HG03103 (cell line): ENCODE measurements around the gene USP1.

ENCODE experiments used
- ATAC-seq: cut with Tn5 transposase; IDR thresholded peaks from one replicate; pipeline ENCODE4 v1.9.1; 2021; ENCODE audit warnings: low read depth; ENCODE audit not compliant: unreplicated experiment

USP1 gene, protein sequence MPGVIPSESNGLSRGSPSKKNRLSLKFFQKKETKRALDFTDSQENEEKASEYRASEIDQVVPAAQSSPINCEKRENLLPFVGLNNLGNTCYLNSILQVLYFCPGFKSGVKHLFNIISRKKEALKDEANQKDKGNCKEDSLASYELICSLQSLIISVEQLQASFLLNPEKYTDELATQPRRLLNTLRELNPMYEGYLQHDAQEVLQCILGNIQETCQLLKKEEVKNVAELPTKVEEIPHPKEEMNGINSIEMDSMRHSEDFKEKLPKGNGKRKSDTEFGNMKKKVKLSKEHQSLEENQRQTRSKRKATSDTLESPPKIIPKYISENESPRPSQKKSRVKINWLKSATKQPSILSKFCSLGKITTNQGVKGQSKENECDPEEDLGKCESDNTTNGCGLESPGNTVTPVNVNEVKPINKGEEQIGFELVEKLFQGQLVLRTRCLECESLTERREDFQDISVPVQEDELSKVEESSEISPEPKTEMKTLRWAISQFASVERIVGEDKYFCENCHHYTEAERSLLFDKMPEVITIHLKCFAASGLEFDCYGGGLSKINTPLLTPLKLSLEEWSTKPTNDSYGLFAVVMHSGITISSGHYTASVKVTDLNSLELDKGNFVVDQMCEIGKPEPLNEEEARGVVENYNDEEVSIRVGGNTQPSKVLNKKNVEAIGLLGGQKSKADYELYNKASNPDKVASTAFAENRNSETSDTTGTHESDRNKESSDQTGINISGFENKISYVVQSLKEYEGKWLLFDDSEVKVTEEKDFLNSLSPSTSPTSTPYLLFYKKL

GRCh38 chr1:62436466-62437272 is at the start of gene USP1:
TSS of gene USP1 (plus strand) at chr1:62437049. CDS start at chr1:62439868, 2,819 bp downstream.
- ATAC-seq, result peak; percentile 66

DNA sequence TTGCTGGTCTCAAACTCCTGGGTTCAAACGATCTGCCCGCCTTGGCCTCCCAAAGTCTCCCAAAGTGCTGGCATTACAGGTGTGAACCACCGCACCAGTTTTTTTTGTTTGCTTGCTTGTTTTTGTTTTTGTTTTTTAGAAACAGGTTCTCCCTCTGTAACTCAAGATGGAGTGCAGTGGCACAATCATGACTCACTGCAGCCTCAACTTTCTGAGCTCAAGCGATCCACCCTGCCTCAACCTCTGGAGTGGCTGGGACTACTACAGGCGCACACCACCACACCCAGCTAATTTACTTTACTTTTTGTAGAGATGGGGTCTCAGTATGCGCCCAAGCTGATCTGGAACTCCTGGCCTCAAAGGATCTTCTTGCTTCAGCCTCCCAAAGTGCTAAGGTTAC is 47.3 kb upstream of the USP1 start:
- ATAC-seq, result no peak

DNA sequence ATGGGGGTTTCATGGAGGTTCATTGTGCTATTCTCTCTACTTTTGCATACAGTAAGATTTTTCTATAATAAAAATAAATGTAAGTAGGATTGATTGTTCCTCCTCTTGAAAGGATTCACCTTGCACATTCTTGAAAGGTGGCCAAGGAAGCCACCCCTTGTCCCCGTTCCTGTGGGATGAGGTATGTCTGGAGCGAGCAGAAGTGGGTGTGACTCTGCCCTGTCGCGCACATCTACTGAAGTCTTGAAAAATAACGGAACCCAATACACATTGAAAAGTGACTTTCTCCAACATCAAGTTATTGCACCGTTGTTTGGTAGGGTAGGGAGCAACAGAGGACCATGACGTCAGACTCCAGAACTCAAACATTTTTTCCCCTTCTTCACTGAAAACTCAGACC is 46.8 kb upstream of the USP1 start:
- ATAC-seq, result no peak

DNA sequence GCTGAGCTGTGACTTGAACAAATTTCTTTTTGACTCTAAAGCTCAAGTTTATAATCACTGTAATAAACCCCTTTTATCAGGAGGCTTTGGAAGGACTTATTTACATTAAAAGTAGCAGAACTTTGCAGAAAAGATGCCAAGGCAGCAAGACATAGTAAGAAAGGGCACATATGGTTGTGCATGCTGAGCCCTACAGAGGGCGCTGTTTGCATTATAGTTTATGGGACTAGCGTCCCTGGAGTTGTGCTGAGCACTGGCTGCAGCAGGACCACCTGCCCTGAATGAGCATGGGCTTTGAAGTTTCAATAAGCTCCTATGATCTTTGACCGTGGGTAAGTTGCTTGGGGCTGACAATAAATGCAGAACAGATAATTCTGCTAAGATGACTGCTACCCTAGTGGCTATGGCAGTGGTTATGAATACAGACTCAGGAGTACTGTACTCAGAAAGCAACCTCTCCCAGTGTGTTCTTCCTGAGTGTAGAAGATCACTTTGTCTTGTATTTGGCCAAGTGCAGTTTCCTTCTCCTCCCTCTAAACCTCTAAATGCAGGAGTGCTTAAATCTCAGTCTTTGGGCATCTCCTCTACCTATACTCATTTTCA is 45.4 kb upstream of the USP1 start:
- no peak for ATAC-seq

DNA sequence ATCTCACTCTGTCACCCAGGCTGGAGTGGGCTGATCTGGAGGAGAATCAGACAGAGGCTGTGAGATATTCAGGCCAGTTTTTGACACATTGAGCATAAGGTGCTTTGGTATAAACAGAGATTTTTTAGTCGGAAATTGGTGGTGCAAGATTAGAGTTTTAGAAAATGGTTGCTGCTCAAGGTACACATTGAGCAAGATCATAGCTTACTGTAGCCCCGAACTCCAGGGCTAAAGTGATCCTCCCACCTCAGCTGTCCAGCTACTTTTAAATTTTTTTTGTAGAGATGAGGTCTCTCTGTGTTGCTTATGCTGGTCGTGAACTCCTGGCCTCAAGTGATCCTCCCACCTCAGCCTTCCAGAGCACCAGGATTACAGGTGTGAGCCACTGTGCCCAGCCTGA is 43.9 kb upstream of the USP1 start:
- ATAC-seq, result no peak

DNA sequence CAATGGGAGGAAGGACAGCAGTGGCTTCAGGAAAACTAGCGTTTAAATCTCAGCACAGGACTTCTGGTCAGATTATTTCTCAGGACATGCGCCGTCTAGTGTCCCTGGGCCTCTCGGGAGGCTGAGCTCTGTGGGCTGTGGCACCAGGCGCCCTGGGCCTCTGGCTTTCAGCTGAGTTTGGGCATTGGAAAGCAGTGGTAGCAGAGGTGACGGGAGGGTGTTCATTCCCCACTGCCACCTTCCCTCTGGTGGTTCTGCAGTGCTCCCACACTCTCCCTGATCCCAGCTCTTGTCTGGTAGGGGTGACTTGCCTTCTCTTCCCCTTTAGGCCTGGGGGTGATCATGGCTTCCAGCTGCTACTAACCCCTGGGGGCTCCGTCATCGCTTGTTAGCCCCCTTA is 42.2 kb upstream of the USP1 start:
- ATAC-seq, result no peak

DNA sequence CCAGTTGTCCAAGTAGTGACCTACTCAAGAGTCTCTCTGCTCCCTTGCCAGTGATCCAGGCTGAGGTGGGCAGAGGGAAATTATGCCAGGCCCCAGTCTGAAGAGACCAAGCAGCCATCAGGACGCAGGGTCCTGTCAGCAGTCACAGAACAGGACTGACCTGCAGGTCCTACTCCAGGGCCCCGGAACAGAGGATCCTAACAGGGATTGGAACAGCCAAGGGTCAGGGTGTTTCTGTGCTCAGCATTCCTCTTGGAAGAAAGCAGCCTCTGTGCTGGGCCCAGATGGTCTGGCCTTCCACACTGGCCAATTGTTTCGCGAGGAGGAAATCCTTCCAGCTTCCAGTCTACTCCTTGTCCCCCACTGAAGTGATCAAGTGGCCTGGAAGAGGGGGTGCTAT is 41.6 kb upstream of the USP1 start:
- no peak for ATAC-seq

DNA sequence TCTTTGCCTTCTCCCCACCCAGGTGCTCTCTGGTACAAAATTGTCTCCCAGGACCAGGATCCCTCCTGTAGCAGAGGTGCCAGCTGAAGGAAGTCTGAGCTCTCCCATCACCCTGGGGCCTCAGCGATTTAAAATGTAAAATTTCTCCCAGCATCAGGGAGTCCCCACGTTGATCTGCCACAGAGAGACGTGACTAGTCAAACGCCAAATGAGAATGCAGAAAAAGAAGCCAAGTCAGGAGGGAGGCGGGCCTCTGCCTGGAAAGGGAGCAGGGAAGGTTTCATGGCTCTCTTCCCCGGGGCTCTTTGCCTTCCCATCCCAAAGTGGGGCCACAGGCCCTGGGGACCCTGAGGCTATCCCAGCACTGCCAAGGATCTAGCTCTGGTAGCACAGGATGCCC is 40.0 kb upstream of the USP1 start:
- no peak for ATAC-seq

- ATAC-seq, result no peak
Measured at GRCh38 chr1:62397301-62397700, 39.5 kb upstream of the USP1 start.

DNA sequence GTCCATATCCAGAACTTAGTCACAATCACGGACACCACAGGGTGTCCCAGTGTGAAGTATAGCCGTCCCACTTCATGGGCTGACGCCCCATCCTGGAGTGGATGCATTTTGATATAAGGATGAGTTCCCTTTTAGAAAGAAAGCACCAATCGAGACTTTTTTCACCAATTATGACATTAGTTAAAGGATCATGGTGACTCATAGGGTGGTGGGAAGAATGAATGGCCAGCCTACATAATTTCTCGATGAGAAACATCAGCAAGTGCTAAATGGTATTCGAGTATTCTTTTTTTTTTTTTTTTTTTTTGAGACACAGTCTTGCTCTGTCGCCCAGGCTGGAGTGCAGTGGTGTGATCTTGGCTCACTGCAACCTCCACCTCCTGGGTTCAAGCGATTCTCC is 38.5 kb upstream of the USP1 start:
- ATAC-seq, result no peak

GRCh38 chr1:62401034-62401760 is 35.7 kb upstream of the USP1 start:
- no peak for ATAC-seq

DNA sequence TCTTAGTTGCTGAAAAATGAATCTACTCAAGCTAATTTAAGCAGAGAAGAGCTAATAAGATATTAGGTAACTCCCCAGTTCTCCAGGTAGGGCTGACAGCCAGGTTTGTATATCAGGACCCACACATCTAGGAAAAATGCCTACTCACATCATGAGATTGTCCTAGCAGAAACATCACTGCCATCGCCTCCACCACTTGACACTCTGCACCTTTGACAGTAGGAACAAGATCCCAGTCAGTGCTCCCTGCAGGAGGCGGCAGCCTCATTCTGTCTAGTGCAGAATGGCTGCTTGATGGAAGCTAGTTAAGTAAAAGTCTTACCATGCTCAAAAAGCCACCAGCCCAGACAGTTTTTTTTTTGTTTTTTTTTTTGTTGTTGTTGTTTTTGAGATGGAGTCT is 31.6 kb upstream of the USP1 start:
- no peak for ATAC-seq

DNA sequence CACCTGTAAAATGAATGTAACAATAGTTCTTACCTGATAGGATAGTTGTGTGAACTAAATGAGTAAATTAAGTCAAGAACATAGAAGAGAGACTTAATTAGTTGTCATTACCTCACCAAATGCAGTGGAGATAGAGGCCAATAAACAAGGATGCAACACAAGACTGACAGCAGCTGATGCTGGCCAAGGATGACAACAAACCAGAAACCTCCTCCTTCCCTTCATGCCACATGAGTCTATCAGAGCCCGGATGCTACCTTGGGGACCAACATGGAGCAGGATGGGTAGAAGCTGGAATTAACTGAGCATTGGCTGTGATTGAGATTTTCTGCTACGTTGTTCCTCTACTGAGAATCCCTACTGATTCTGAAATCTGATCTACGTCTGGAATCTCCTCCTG is 30.3 kb upstream of the USP1 start:
- no peak for ATAC-seq

DNA sequence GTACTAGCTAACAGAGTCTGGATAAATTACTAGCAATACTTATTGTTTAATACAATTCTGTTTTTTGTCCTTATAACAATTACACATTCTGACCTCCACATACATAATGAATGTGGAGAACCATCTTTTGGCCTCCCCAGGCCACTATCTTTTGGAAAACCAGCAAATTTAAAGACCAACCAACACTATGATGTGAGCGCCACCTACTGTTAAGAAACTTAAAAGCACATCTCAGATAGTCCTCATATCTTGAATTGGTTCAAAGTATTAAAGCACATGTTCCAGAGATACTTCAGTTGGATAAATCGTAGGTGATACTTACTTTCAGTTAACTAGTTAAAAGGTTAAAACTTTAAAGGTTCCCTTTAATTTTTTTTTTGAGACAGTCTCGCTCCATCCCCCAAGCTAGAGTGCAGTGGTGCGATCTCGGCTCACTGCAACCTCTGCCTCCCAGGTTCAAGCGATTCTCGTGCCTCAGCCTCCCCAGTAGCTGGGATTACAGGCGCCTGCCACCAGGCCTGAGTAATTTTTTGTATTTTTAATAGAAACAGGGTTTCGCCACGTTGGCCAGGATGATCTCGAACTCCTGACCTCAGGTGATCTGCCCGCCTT is 29.3 kb upstream of the USP1 start:
- ATAC-seq, result no peak

DNA sequence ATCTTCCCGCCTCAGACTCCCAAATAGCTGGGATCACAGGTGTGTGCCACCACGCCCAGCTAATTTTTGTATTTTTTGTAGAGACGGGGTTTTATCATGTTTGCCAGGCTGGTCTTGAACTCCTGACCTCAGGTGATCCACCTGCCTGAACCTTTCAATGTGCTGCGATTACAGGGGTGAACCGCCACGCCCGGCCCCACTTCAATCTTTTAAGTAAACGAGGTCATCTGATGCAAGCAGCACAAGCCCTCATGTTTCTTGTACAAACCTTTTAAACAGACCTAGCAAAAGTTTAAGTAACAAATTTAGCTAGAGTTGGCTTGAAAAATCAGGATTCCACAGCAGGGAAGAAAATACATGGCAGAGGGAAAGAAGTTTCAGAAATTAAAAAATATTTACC is 21.2 kb upstream of the USP1 start:
- ATAC-seq, result no peak

DNA sequence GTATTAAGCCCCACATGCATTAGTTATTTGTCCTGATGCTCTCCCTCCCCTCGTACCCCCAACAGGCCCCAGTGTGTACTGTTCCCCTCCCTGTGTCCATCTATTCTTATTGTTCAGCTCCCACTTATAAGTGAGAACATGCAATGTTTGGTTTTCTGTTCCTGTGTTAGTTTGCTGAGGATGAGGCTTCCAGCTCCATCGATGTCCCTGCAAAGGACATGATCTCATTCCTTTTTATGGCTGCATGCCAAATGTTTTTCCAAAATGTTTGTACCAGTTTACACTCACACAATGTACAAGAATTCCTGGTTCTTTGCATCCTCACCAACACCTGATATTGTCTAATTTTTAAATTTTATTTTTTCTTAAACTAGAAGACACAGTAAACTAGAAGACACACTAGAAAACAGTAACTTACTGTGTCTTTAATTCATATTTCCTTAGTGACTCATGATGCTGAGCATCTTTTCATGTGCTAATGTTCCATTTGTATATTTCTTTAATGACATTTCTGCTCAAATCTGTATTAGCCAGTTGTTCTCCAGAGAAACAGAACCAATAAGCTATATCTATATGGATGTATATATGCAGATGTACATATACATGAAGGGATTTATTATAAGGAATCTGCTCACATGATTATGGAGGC is 19.4 kb upstream of the USP1 start:
- no peak for ATAC-seq

DNA sequence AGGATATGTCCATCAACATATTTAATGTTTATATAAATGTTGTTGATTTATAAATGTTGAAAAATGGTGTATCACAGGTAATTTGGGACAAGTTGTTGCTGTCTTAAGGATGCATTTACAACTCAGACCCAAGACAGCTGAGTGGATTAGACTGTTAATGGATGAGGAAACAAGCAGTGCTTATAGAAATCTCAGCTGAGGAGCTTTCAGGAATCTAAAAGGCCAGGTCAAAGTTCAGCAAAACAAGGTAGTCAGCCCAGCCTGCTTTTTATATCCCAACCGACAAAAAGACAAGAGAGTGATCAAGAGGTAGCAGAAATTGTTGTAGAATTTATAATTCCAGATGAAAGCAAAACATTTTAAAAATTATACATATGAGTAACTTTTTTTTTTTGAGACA is 16.6 kb upstream of the USP1 start:
- ATAC-seq, result no peak

DNA sequence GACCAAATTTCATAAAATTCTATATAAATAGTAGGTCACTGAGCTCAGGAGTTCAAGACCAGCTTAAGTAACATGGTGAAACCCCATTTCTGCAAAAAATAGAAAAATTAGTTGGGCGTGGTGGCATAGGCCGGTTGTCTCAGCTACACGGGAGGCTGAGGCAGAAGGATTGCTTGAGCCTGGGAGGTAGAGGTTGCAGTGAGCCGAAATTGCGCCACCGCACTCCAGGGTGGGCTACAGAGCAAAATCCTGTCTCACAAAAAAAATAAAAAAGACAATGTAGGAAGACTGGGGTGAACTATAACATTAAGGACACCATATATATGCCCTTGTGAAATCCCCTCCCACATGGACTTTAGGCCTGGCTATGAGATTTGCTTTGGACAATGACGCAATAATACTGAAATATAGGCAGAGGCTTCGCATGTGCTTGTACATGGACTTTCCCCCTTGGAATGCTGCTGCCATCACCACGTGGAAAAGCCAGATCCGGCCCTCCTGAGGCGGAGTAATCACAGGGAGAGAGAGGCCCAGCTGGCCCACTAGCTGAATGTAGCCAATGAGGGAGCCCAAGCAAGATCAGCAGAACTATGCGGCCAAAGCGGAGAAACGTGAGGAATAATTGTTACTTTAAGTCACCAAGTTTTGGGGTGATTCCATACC is 13.1 kb upstream of the USP1 start:
- ATAC-seq, result no peak

- ATAC-seq, result no peak
Measured at GRCh38 chr1:62424411-62424810, 12.4 kb upstream of the USP1 start.
